Stimulated activated naive CD8-positive, alpha-beta T cell treated with anti-CD3 and anti-CD28 coated beads, Interleukin-15, Interleukin-2, amounts not matched to agents 100 ng/mL and 50 ng/mL, for 24 hours (primary cell): ENCODE results near the gene NRG2.

ENCODE experiments used
- H3K27ac Mint-ChIP-seq: one replicate; pipeline ENCODE4 v1.8.0; 2021; ENCODE audit warnings: mild to moderate bottlenecking, mixed read lengths
- H3K27me3 Mint-ChIP-seq: one replicate; pipeline ENCODE4 v1.8.0; 2021; ENCODE audit warnings: mixed read lengths
- H3K36me3 Mint-ChIP-seq: one replicate; pipeline ENCODE4 v1.8.0; 2021; ENCODE audit warnings: low read depth, mixed read lengths
- H3K4me1 Mint-ChIP-seq: one replicate; pipeline ENCODE4 v1.8.0; 2021; ENCODE audit warnings: low read depth, mixed read lengths
- H3K4me3 Mint-ChIP-seq: one replicate; pipeline ENCODE4 v1.8.0; 2021; ENCODE audit warnings: mild to moderate bottlenecking, mixed read lengths
- H3K9me3 Mint-ChIP-seq: one replicate; pipeline ENCODE4 v1.8.0; 2021; ENCODE audit warnings: mixed read lengths

The NRG2 gene

DNA sequence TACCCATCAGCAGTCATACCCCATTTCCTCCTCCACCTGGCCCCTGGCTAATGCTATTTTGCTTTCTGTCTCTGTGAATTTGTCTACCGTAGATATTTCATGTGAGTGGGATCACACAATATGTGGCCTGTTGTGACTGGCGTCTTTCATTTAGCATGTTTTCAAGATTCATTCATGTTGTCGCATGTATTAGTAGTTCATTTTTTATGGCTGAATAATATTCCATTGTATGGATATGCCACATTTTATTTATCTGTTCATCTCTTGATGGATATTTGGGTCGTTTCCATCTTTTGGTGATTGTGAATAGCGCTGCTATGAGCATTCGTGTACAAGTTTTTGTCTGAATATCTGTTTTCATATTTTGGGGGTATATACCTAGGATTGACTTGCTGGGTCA, 213.6 kb downstream of the NRG2 start:
- Mint-ChIP-seq H3K9me3 (no peaks in the 10 kb centered on the region), H3K4me3 (no peak overlapping the region), H3K27ac (no peak overlapping the region), H3K27me3 (peaks cover 19% of the 10 kb centered on the region), H3K4me1 (no peaks in the 10 kb centered on the region), H3K36me3 (no peaks in the 10 kb centered on the region)

DNA sequence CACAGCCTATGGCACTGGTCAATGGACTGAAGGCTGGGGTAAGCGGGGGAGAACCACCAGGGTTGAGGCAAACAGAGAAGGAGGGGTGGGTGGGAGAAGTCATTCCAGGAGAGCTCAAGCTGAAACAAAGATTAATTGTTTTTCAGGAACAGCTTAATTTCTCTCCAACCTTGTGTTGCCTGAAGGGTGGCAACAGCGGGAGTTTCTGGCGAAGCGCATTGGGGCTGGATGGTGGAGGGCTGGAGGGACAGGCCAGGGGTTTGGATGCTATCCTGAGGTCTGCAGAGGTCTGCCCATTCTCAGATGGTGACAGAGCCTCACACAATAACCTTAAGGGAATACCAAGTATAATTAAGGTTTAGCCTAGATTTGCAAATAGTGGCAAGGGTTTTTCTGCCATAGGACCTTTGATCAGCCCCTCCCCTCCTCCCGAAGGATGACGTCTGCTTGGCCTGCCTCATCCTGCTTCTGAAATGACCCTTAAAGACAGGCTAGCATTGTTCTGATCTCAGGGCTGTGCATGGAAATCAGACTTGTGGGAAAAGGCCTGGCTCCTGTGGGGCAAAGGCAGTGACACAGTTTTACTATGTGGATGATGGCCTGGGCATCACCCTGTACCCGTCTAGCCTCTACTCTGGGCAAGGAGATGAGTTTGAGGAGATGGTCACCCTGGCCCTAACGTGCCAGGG, 214.7 kb downstream of the NRG2 start:
- Mint-ChIP-seq H3K36me3 (no peaks in the 10 kb centered on the region), H3K4me3 (no peak overlapping the region), H3K9me3 (no peaks in the 10 kb centered on the region), H3K27me3 (peaks cover 19% of the 10 kb centered on the region), H3K27ac (no peak overlapping the region), H3K4me1 (no peaks in the 10 kb centered on the region)

DNA sequence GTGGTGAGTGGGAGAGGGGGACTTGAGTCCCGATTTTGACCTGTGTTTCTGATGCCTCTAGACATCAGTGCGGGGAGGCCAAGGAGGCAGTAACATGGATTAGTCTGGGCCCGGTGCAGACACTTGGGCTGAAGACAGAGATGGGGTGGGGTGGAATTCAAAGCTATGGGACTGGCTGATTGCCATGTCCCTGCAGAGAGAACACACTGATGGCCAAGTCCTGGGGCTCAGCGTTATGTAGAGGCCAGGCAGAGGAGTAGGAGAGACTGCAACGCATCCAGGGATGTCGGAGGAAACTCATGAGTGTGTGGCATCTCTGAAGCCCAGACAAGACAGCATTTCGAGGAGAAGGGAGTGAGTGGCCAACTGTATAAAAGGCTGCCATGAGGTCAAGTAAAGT, 217.4 kb downstream of the NRG2 start:
- Mint-ChIP-seq H3K9me3 (no peaks in the 10 kb centered on the region), H3K36me3 (no peaks in the 10 kb centered on the region)

DNA sequence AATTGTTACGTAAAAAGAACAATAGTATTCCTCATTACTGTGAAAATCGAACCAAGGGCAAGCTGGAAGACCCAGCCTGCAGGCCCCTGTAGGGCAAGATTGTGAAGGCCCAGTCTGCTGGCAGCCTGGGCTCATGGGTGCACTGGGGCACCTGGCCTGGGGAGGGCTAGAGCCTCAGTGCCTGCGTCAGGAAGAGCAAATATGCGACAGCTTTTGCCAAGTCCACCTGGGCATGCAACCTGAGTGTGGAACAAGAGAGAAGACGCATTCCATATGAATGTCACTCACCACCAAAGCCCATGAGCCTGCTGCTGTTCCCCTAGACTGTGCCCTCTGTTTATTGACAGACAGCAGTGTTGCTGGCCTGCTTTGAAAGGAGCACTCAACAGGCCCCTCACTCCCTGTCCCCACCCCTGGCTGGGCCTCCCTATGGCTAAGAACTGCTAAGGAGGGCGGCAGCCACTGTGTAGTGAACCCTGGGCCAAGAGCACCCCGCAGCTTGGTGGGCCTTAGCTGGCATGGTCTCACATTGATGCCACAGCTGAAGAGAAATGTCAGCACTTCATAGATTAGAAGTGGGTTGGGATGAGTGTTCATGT, 219.2 kb downstream of the NRG2 start:
- H3K27ac Mint-ChIP-seq = no peak overlapping the region
- no peaks in the 10 kb centered on the region for H3K4me1 Mint-ChIP-seq
- no peak overlapping the region for H3K4me3 Mint-ChIP-seq
- peaks cover 2% of the 10 kb centered on the region for H3K36me3 Mint-ChIP-seq
- peaks cover 2% of the 10 kb centered on the region for H3K9me3 Mint-ChIP-seq
- no peaks in the 10 kb centered on the region for H3K27me3 Mint-ChIP-seq

More for the DNA sequence above, 217.4 kb downstream of the NRG2 start:
- no peak overlapping the region for H3K27ac Mint-ChIP-seq
- no peak overlapping the region for H3K4me3 Mint-ChIP-seq
- no peaks in the 10 kb centered on the region for H3K4me1 Mint-ChIP-seq
- peaks cover under 1% of the 10 kb centered on the region for H3K27me3 Mint-ChIP-seq

DNA sequence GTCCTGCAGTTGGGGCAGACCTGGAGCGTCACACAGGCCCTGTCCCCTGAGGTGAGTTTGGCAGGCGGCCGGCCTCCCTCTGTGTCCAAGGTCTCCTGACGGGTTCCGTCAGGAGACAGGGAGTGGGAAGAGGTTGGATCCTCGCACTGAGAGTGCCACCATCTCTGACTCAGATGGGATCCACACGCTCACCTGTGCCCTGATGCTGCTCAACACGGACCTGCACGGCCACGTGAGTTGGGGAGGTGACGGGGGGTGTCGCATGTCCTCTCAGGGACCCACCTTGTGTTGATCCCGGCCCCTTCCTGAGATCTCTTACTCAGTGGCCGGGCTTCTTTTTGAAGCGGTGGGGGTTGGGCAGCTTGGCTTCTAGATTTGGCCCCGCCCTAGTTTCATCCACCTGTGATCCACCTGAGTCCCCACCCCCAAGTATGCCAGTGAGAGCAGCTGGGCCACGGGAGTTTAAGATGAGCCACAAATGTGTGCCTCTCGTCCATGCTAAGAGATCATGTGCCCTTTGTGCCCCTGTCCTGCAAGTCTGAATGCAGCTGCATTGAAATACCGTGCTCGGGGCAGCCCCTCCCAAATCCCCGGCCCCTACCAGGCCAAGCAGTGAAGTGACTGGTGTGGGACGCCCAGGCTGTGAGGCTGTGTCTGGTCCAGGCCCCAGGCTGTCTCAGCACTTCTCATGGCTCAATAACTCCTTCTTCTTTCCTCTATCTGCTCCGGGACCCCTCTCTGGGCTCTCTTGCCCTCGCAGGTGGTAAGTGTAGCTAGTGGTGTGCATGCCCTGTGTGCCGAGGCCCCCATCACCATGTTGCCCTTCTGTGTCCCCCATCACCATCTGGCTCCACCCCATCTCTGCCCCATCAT, 220.3 kb downstream of the NRG2 start:
- no peaks in the 10 kb centered on the region for H3K4me1 Mint-ChIP-seq
- no peaks in the 10 kb centered on the region for H3K27me3 Mint-ChIP-seq
- peaks cover 4% of the 10 kb centered on the region for H3K36me3 Mint-ChIP-seq
- H3K4me3 Mint-ChIP-seq = no peak overlapping the region
- H3K9me3 Mint-ChIP-seq = peaks cover 7% of the 10 kb centered on the region
- no peak overlapping the region for H3K27ac Mint-ChIP-seq

DNA sequence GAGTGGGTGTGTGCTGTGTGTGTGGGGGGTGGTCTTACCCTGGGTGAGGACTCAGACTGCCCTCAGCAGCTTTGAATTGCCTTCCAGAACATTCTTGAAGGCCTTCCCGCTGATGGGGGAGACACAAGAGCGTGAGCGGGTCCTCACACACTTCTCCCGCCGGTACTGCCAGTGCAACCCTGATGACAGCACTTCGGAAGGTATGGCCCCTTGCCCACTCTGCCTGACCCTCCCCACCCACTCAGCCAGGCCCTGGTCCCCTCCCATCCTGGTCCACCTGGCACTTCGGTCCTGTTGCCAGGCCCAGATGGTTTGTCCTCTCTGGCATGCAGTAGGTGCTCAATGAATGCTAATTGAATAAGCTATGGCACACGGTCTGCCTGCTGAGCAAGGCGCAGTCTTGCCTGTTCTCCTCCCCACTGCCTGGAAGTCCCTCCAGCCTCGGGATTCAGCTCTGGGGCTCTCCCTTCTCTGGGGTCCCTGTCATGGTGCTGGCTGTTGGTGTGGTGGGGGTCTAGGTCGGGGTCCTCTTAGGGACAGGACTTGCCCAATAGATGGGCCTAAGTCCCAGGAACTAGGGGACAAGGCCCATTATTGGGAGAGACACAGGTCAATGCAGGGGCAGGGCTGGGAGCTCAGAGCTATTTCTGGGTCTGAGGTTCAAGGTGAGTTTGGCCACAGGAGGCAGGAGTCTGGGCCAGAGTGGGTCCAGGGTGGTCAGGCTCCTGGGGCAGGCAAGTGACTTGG, 221.1 kb downstream of the NRG2 start:
- no peak overlapping the region for H3K27ac Mint-ChIP-seq
- no peak overlapping the region for H3K4me3 Mint-ChIP-seq
- peaks cover 7% of the 10 kb centered on the region for H3K9me3 Mint-ChIP-seq
- H3K36me3 Mint-ChIP-seq = peaks cover 4% of the 10 kb centered on the region
- no peaks in the 10 kb centered on the region for H3K4me1 Mint-ChIP-seq
- no peaks in the 10 kb centered on the region for H3K27me3 Mint-ChIP-seq

DNA sequence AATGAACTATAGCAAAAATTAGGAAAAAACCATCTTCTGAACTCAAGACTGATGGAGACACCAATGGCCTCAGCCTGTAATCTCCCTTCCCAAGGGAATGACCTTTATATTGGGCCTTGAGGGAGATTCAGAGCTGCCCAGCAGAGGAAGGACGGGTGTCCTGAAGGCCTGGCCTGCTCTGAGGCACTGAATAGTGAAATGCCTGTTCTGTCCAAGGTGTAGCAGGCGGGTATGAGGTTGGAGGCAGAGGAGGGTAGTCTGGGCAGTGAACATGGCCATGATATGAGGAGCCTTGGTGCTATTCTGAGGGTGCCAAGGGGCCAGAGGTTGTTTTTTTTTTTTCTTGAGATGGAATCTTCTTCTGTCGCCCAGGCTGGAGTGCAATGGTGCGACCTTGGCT, 222.5 kb downstream of the NRG2 start:
- H3K9me3 Mint-ChIP-seq = peaks cover 7% of the 10 kb centered on the region
- no peaks in the 10 kb centered on the region for H3K27me3 Mint-ChIP-seq
- H3K4me3 Mint-ChIP-seq = no peak overlapping the region
- no peak overlapping the region for H3K27ac Mint-ChIP-seq
- no peaks in the 10 kb centered on the region for H3K4me1 Mint-ChIP-seq
- peaks cover 4% of the 10 kb centered on the region for H3K36me3 Mint-ChIP-seq

DNA sequence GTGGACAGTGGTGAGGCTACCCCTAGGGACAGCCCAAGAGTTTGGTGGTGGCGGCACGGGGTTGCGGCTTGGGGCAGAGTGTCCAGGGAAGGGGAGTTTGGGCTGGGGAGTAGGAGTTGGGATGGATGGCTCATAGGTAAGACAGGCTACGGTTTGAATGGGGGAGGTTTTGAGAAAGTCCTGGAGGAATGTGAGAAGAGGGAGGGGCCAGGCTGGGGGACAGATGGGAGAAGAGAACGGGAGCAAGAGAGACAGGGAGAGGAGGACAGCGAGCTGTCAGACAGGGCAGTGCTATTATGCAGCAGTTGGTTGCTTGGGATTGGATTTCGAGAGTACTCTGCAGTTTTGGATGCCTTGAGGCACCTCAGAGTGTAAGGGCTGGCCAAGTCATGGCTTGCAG, 223.0 kb downstream of the NRG2 start:
- H3K4me3 Mint-ChIP-seq = no peak overlapping the region
- no peak overlapping the region for H3K27ac Mint-ChIP-seq
- no peaks in the 10 kb centered on the region for H3K27me3 Mint-ChIP-seq
- H3K9me3 Mint-ChIP-seq = peaks cover 7% of the 10 kb centered on the region
- no peaks in the 10 kb centered on the region for H3K4me1 Mint-ChIP-seq
- H3K36me3 Mint-ChIP-seq = peaks cover 4% of the 10 kb centered on the region

DNA sequence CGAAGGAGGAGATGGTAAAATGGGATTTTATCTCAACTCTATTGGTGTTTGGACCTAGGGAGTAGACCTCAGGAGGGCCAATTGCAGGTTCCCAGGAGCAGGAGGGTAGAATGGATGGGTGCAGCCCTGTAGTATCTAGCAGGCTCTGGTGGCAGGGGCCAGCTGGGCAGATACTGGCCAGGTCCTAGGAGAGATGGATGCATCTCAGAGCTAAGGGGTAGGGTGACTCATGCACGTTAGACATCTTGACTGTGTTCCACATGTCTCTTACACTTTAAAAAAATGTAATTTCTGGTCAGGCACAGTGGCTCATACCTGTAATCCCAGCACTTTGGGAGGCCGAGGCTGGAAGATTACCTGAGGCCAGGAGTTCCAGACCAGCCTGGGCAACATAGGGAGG, 225.1 kb downstream of the NRG2 start:
- Mint-ChIP-seq H3K27ac (no peak overlapping the region), H3K4me1 (no peaks in the 10 kb centered on the region), H3K36me3 (peaks cover 4% of the 10 kb centered on the region), H3K9me3 (peaks cover 7% of the 10 kb centered on the region), H3K27me3 (no peaks in the 10 kb centered on the region), H3K4me3 (no peak overlapping the region)

DNA sequence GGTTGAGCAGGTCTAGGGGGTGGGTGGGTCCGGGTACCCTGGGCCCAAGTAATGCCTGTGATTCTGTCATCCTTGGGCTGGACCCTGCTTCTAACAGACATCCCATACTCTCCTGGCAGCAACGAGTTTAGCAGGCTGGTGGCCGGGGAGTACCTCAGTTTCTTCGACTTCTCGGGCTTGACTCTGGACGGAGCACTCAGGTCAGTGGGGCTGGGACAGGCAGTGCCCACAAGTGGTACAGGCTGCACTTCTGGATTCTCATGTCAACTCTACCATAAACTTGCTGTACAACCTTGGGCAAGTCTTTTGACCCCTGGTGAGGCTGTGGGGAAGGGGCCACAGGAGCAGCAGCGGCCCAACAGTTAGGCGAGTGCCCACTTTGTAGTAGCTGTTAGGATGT, 225.7 kb downstream of the NRG2 start:
- H3K4me1 Mint-ChIP-seq = no peaks in the 10 kb centered on the region
- H3K36me3 Mint-ChIP-seq = peaks cover 4% of the 10 kb centered on the region
- no peaks in the 10 kb centered on the region for H3K27me3 Mint-ChIP-seq
- no peak overlapping the region for H3K4me3 Mint-ChIP-seq
- no peak overlapping the region for H3K27ac Mint-ChIP-seq
- peaks cover 7% of the 10 kb centered on the region for H3K9me3 Mint-ChIP-seq

DNA sequence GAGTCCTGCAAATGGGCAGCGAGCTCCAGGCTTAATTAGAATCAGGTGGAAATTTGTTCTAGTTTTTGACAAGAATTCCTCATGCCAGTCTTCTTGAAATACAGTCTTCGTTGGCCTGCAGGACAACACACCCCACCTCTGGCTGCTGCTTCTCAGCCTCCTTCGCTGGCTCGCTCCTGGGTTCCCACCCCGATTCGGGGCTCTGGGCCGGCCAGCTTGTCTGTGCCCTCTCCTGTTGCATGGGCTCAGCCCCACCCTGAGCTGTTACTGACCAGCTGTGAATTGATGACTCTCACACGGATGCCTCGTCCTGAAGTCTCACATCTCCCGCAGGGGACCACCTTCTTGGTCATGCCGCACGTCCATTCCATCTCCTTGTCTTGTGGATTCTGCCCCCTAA, 226.5 kb downstream of the NRG2 start:
- Mint-ChIP-seq H3K9me3 (peaks cover 7% of the 10 kb centered on the region), H3K27ac (no peak overlapping the region), H3K4me1 (no peaks in the 10 kb centered on the region), H3K36me3 (peaks cover 4% of the 10 kb centered on the region), H3K27me3 (no peaks in the 10 kb centered on the region), H3K4me3 (no peak overlapping the region)

DNA sequence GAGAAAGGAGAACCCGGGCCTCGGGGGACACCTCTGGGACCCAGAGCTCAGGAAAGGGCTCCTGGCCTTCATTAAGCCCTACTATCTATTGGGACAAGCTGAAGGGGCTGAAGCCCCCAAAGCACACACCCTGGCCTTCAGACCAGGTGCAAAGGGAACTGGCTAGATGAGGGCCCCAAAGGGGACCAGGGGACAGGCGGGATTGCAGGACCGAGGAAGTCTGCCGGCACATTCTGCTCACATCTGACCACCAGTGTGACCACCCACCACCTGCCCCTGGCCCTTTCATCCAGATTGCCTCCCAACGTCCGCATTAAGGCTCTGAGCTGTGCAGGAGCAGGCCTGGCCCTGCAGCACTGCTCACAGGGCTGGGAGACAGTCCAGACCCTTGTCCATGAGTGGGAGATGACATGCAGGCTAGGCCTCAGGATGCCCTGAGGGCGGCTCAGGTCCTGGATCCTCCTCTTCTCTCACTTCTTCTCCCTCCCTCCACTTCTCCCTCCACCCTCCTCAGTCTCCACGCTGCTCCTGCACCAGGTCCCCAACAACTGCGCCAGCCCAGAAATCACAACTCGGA, 228.3 kb downstream of the NRG2 start:
- no peak overlapping the region for H3K4me3 Mint-ChIP-seq
- peaks cover 4% of the 10 kb centered on the region for H3K36me3 Mint-ChIP-seq
- peaks cover 3% of the 10 kb centered on the region for H3K27me3 Mint-ChIP-seq
- H3K9me3 Mint-ChIP-seq = peaks cover 7% of the 10 kb centered on the region
- no peaks in the 10 kb centered on the region for H3K4me1 Mint-ChIP-seq
- H3K27ac Mint-ChIP-seq = no peak overlapping the region

DNA sequence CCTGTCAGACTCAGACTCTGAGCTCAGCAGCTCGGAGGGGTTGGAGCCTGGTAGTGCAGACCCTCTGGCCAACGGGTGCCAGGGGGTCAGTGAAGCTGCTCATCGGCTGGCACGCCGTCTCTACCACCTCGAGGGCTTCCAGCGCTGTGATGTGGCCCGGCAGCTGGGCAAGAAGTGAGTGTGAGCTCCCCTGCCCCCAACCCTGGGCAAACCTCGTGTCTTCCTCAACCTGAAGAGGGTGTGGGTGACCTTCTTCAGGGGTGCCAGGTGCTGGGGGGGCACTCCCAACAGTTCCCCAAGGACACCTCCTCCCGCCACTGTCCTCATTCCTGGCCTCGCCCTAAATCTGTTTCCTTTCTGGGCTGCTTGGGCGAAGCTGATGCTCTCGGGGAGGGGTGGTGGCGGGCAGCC, 228.9 kb downstream of the NRG2 start:
- Mint-ChIP-seq H3K4me1 (no peaks in the 10 kb centered on the region), H3K27me3 (peaks cover 3% of the 10 kb centered on the region), H3K36me3 (peaks cover 4% of the 10 kb centered on the region), H3K27ac (no peak overlapping the region), H3K9me3 (peaks cover 7% of the 10 kb centered on the region), H3K4me3 (no peak overlapping the region)
